Right atrium auricular region (tissue), 2 donors: ENCODE data around the gene DUSP7. TPM values are rescaled to one million over a fixed set of nuclear protein-coding genes. Genes with fewer than 3 reads are reported as not detected.
"Not testable (repeated sequence)": the region's sequence is repeated elsewhere in the genome, so short reads cannot be mapped to it uniquely, and the experiment has no call there.

ENCODE experiments used
- DNase-seq: peaks from one replicate; pipeline ENCODE4 v3.0.0-alpha.2; 2019; ENCODE audit warnings: low spot score
- H3K27ac ChIP-seq, 2 donors: fragments of 200-600 bp; sonication (generic); 1 replicate in 1 of 2; 2 replicates in 1 of 2; pipeline ENCODE4 v1.5.1; 2016 to 2019
- H3K27me3 ChIP-seq, 2 donors: fragments of 200-600 bp; sonication (generic); one replicate each; pipeline versions ENCODE4 v1.5.1 to v1.6.0; 2017 to 2019
- H3K36me3 ChIP-seq: fragments of 200-600 bp; sonication (generic); one replicate; pipeline ENCODE4 v1.5.1; 2016
- H3K4me1 ChIP-seq, 2 donors: fragments of 200-600 bp; sonication (generic); one replicate each; pipeline versions ENCODE4 v1.5.1 to v1.6.0; 2017 to 2019
- H3K4me3 ChIP-seq, 2 donors: fragments of 200-600 bp; sonication (generic); 1 replicate in 1 of 2; 2 replicates in 1 of 2; pipeline ENCODE4 v1.5.1; 2017 to 2019; ENCODE audit warnings: mild to moderate bottlenecking in 1 of 2, moderate library complexity in 1 of 2
- H3K9me3 ChIP-seq, 2 donors: fragments of 200-600 bp; sonication (generic); one replicate each; pipeline ENCODE4 v1.5.1; 2019
- CTCF ChIP-seq, 2 donors: fragments of 200-600 bp; sonication (generic); IDR thresholded peaks; one replicate each; pipeline ENCODE4 v1.5.1; 2019; ENCODE audit warnings: antibody characterized with exemption in 2 of 2
- total RNA-seq, 2 donors: library from RNA; depleted of rRNA; stranded (reverse); fragments of >200 nt; gene quantifications; one replicate each; pipeline ENCODE4 v1.1.0, GENCODE V29; 2016

Gene DUSP7
- total RNA-seq, 2 donors from 2014 or later, result 17.7 to 33.7 TPM

DNA sequence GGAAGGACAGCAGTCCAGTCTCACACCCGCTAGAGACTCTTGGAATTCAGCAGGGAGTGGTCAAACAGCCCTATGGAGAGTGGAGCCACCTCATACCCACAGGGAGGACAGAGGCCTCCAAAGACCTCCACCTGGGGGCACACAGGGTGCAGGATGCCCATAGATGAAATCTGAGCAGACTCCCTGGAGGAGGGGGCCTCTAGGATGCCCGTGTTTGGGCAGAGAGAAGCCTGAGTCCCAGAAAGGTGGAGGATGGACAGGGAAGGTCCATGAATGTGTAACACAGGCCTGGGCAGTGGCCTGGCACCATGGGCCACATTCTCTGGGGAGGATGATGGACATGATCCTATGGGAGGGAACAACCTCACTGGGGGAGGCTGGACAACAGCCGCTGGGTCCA lies 21.7 kb downstream of the DUSP7 start:
- no peaks in the 10 kb centered on the region for H3K9me3 ChIP-seq
- H3K4me1 ChIP-seq, result peaks cover 0 to 24% of the 10 kb centered on the region in 2 donors
- no peaks in the 10 kb centered on the region for H3K36me3 ChIP-seq
- H3K27ac ChIP-seq, result no peak overlapping the region
- TF ChIP-seq CTCF (IDR thresholded peaks at IDR 0.05), result no peak
- no peak overlapping the region for H3K4me3 ChIP-seq
- no peaks in the 10 kb centered on the region for H3K27me3 ChIP-seq
- DNase-seq, result no peak

GRCh38 chr3:52034212-52034611 lies 22.2 kb downstream of the DUSP7 start:
- Histone ChIP-seq H3K4me1 (peaks cover 0 to 23% of the 10 kb centered on the region in 2 donors), H3K9me3 (no peaks in the 10 kb centered on the region), H3K27me3 (no peaks in the 10 kb centered on the region), H3K36me3 (no peaks in the 10 kb centered on the region), H3K4me3 (no peak overlapping the region), H3K27ac (no peak overlapping the region)
- TF ChIP-seq CTCF (IDR thresholded peaks at IDR 0.05), result no peak
- no peak for DNase-seq

DNA sequence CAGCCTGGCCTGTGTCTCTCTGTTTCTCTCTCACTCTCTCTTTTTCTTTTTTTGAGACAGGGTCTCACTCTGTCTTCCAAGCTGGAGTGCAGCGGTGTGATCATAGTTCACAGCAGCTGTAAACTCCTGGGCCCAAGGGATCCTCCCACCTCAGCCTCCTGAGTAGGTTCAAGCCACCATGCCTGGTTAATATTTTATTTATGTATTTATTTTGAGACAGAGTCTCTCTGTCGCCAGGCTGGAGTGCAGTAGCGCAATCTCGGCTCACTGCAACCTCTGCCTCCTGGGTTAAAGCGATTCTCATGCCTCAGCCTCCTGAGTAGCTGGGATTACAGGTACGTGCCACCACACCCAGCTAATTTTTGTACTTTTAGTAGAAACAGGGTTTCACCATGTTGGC lies 22.6 kb downstream of the DUSP7 start:
- not testable (repeated sequence) for H3K27me3 ChIP-seq, DNase-seq, H3K36me3 ChIP-seq, H3K4me3 ChIP-seq, H3K9me3 ChIP-seq
- peak overlapping the region in 1 of 2 donors; percentile 50 for H3K27ac ChIP-seq
- H3K4me1 ChIP-seq, result peaks cover 0 to 25% of the 10 kb centered on the region in 2 donors

DNA sequence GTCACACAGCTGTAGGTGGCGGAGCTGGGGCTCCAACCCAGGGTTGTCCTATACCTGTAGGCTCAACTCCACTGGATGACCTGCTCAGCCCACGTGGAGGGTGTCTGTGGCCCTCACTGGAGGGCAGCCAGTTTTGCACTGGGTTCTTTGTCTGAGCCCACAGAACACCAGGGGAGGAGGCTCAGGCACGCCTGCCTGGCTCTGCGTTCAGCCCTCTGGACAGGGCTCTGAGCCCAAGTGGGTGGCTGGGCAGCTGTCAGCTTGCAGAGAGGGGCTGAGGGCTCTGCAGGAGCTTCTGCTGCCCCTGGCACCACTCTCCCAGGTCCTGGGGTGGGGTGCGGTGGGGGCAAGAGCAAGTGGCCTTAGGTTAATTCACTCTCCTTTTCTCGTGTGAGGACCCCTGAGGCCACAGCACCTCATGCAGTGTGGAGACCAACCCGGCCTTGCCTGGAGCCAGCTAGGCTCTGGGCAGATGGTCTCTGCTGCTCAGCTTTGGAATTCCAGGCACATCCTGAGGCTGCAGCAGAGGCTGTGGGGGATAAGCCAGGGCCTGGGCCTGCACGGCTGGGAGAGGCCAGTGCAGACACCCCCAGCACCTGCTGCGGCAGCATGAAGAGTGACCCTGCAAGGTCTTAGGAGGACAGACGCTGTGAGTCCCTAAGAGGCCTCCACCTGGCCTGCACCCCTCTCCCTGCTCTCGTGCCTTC lies 23.5 kb downstream of the DUSP7 start:
- Histone ChIP-seq H3K9me3 (no peaks in the 10 kb centered on the region), H3K4me1 (peaks cover 0 to 32% of the 10 kb centered on the region in 2 donors), H3K27ac (peak overlapping the region; percentile 33 to 50), H3K36me3 (no peaks in the 10 kb centered on the region), H3K4me3 (no peak overlapping the region), H3K27me3 (no peaks in the 10 kb centered on the region)
- DNase-seq, result no peak
- no peak for TF ChIP-seq CTCF (IDR thresholded peaks at IDR 0.05)

- Histone ChIP-seq H3K9me3 (no peaks in the 10 kb centered on the region), H3K4me3 (no peak overlapping the region), H3K4me1 (peaks cover 0 to 32% of the 10 kb centered on the region in 2 donors), H3K36me3 (no peaks in the 10 kb centered on the region), H3K27me3 (no peaks in the 10 kb centered on the region), H3K27ac (peak overlapping the region; percentile 21 to 33)
- DNase-seq, result no peak
- TF ChIP-seq CTCF (IDR thresholded peaks at IDR 0.05), result no peak
These were observed 24.5 kb downstream of the DUSP7 start for GRCh38 chr3:52031896-52032295.

GRCh38 chr3:52030714-52031310 lies 25.6 kb downstream of the DUSP7 start:
- H3K27ac ChIP-seq, result peak overlapping the region; percentile 79 to 96
- DNase-seq, result no peak

More at GRCh38 chr3:52030714-52031310, 25.6 kb downstream of the DUSP7 start:
- no peaks in the 10 kb centered on the region for H3K27me3 ChIP-seq
- no peak for TF ChIP-seq CTCF (IDR thresholded peaks at IDR 0.05)
- no peaks in the 10 kb centered on the region for H3K9me3 ChIP-seq
- H3K36me3 ChIP-seq, result no peaks in the 10 kb centered on the region
- no peak overlapping the region for H3K4me3 ChIP-seq
- peaks cover 0 to 39% of the 10 kb centered on the region in 2 donors for H3K4me1 ChIP-seq
